Calu3 (cell line): ENCODE results near the gene HDLBP. TPM values are rescaled to one million over a fixed set of nuclear protein-coding genes. Genes with fewer than 3 reads are reported as not detected.

Experiments
- BruUV-seq: library from RNA; stranded (reverse); fragments of 400-500 nt; replicated peaks from 2 replicates; lab custom pipeline; 2021; lab: Mats Ljungman, UMichigan
- CTCF ChIA-PET: fragments of 300-600 bp; sonication (Branson Sonifier 250); formaldehyde crosslinking; loops from one replicate; lab custom pipeline; 2022; ENCODE audit warnings: antibody characterized with exemption; lab: Charles Lee
- DNase-seq: peaks from one replicate; pipeline ENCODE4 v3.0.0; 2022
- H3K27ac Mint-ChIP-seq: one replicate; pipeline ENCODE4 v1.8.0; 2022; ENCODE audit warnings: mixed read lengths; ENCODE audit not compliant: unreplicated experiment
- H3K27me3 Mint-ChIP-seq: one replicate; pipeline ENCODE4 v1.8.0; 2022; ENCODE audit warnings: mixed read lengths; ENCODE audit not compliant: unreplicated experiment
- H3K36me3 Mint-ChIP-seq: one replicate; pipeline ENCODE4 v1.8.0; 2022; ENCODE audit warnings: mild to moderate bottlenecking, moderate library complexity, mixed read lengths; ENCODE audit not compliant: insufficient read depth, unreplicated experiment
- H3K4me1 Mint-ChIP-seq: one replicate; pipeline ENCODE4 v1.8.0; 2022; ENCODE audit warnings: mild to moderate bottlenecking, low read depth, mixed read lengths; ENCODE audit not compliant: unreplicated experiment
- H3K4me3 Mint-ChIP-seq: one replicate; pipeline ENCODE4 v1.8.0; 2022; ENCODE audit warnings: mild to moderate bottlenecking, low read depth, moderate library complexity, mixed read lengths; ENCODE audit not compliant: unreplicated experiment
- H3K9me3 Mint-ChIP-seq: one replicate; pipeline ENCODE4 v1.8.0; 2022; ENCODE audit warnings: low read depth, mixed read lengths; ENCODE audit not compliant: unreplicated experiment
- CTCF ChIP-seq: fragments of 200-600 bp; IDR thresholded peaks from one replicate; pipeline ENCODE4 v1.8.0; 2022; ENCODE audit warnings: antibody characterized with exemption; ENCODE audit not compliant: unreplicated experiment
- intact Hi-C: fragments of 100-400 bp; cut with micrococcal nuclease; formaldehyde crosslinking; loops from one replicate; pipeline ENCODE4 v1.10.0; 2022; ENCODE audit not compliant: unreplicated experiment
- total RNA-seq: library from RNA; stranded (reverse); gene quantifications from 2 replicates; pipeline ENCODE4 v1.2.3, GENCODE V29; 2022

Gene HDLBP
- total RNA-seq, 1 experiment from 2014 or later: 493 TPM

GRCh38 chr2:241317391-241317790 is 1.9 kb upstream of the HDLBP start:
- no TSS peak for BruUV-seq
- CTCF ChIA-PET: no interaction called here
- H3K27ac Mint-ChIP-seq: peak overlapping the region; percentile 100

GRCh38 chr2:241316825-241317224 is 1.4 kb upstream of the HDLBP start:
- BruUV-seq: no TSS peak
- TF ChIP-seq CTCF: no peak
- H3K9me3 Mint-ChIP-seq: no peaks in the 10 kb centered on the region
- CTCF ChIA-PET: no interaction called here
- no peak for DNase-seq
- intact Hi-C loops: loop anchor here (5.0 kb wide), 1 partner anchor 35 kb away; no protein-coding TSS in a partner anchor
- peak overlapping the region; percentile 100 for H3K27ac Mint-ChIP-seq
- peaks cover 80% of the 10 kb centered on the region for H3K36me3 Mint-ChIP-seq
- H3K4me3 Mint-ChIP-seq: peak overlapping the region; percentile 97
- H3K27me3 Mint-ChIP-seq: no peaks in the 10 kb centered on the region
- H3K4me1 Mint-ChIP-seq: peaks cover 53% of the 10 kb centered on the region

More at GRCh38 chr2:241317391-241317790, 1.9 kb upstream of the HDLBP start:
- Mint-ChIP-seq H3K4me3 (peak overlapping the region; percentile 97), H3K4me1 (peaks cover 53% of the 10 kb centered on the region), H3K9me3 (no peaks in the 10 kb centered on the region), H3K36me3 (peaks cover 82% of the 10 kb centered on the region), H3K27me3 (no peaks in the 10 kb centered on the region)
- no peak for TF ChIP-seq CTCF
- intact Hi-C loops: loop anchor here (5.0 kb wide), 1 partner anchor 35 kb away; no protein-coding TSS in a partner anchor
- DNase-seq: no peak

GRCh38 chr2:241315879-241316631 is 583 bp upstream of the HDLBP start, which contains the start of gene SEPTIN2:
SEPTIN2 (plus strand) TSS chr2:241315925; CDS start chr2:241324233, 8,308 bp downstream.
- CTCF ChIA-PET: no interaction called here
- TF ChIP-seq CTCF: no peak
- no peaks in the 10 kb centered on the region for H3K9me3 Mint-ChIP-seq
- H3K27ac Mint-ChIP-seq: peak within 1 kb of the TSS; percentile 100
- BruUV-seq: no TSS peak
- intact Hi-C loops: loop anchor here (5.0 kb wide), 1 partner anchor 36 kb away; no protein-coding TSS in a partner anchor
- peaks cover 72% of the 10 kb centered on the region for H3K36me3 Mint-ChIP-seq
- DNase-seq: peak; percentile 72
- H3K27me3 Mint-ChIP-seq: no peaks in the 10 kb centered on the region
- peak within 1 kb of the TSS; percentile 97 for H3K4me3 Mint-ChIP-seq
- peaks cover 53% of the 10 kb centered on the region for H3K4me1 Mint-ChIP-seq

- intact Hi-C loops: loop anchor here (5.0 kb wide), 1 partner anchor 38 kb away; no protein-coding TSS in a partner anchor
- no peaks in the 10 kb centered on the region for H3K9me3 Mint-ChIP-seq
- DNase-seq: no peak
- peak overlapping the region; percentile 97 for H3K4me3 Mint-ChIP-seq
- CTCF ChIA-PET: interaction anchor here (1.0 kb wide), 1 partner anchor 11 kb away, joined by 3 read pairs; no protein-coding TSS in a partner anchor
- BruUV-seq: no TSS peak
- H3K27ac Mint-ChIP-seq: peak overlapping the region; percentile 100
- TF ChIP-seq CTCF: no peak
- H3K36me3 Mint-ChIP-seq: peaks cover 56% of the 10 kb centered on the region
- peaks cover 55% of the 10 kb centered on the region for H3K4me1 Mint-ChIP-seq
- H3K27me3 Mint-ChIP-seq: no peaks in the 10 kb centered on the region
Measured at GRCh38 chr2:241314226-241315092, 1.0 kb downstream of the HDLBP start.
